HL-60/S4 (cell line): Measurements from ENCODE around the gene RRAD.

Experiments
- in situ Hi-C: fragments of 300-500 bp; cut with MboI; formaldehyde crosslinking; loops from 2 replicates; pipeline ENCODE4 v1.14.3; 2022; ENCODE audit warnings: low sequenced_read_pairs

RRAD gene

GRCh38 chr16:66886914-66887313 lies 38.4 kb downstream of the RRAD start:
- in situ Hi-C loops: no loop called here

GRCh38 chr16:66886321-66886720 lies 39.0 kb downstream of the RRAD start:
- in situ Hi-C loops: no loop called here

GRCh38 chr16:66885491-66885890 lies 39.8 kb downstream of the RRAD start:
- in situ Hi-C loops: no loop called here

GRCh38 chr16:66882702-66883101 lies 42.6 kb downstream of the RRAD start:
- in situ Hi-C loops: no loop called here

GRCh38 chr16:66881964-66882508 lies 43.3 kb downstream of the RRAD start:
- in situ Hi-C loops: no loop called here

- in situ Hi-C loops: no loop called here
Observed at GRCh38 chr16:66881560-66881959, 43.8 kb downstream of the RRAD start.

- in situ Hi-C loops: no loop called here
Observed at GRCh38 chr16:66881014-66881417, 44.3 kb downstream of the RRAD start.

GRCh38 chr16:66880288-66881013 lies 44.9 kb downstream of the RRAD start, which contains the start of gene PDP2:
TSS of gene PDP2 (plus strand) at chr16:66880515. CDS start at chr16:66884285, 3,770 bp downstream.
- in situ Hi-C loops: no loop called here

GRCh38 chr16:66878067-66878466 lies 47.3 kb downstream of the RRAD start:
- in situ Hi-C loops: no loop called here

- in situ Hi-C loops: loop anchor here (25.0 kb wide), 1 partner anchor 462 kb away; no protein-coding TSS in a partner anchor
Observed at GRCh38 chr16:66874079-66874775, 51.1 kb downstream of the RRAD start.

- in situ Hi-C loops: loop anchor here (25.0 kb wide), 1 partner anchor 461 kb away; no protein-coding TSS in a partner anchor
Observed at GRCh38 chr16:66873685-66874055, 51.7 kb downstream of the RRAD start.

GRCh38 chr16:66872943-66873684 lies 52.2 kb downstream of the RRAD start:
- in situ Hi-C loops: loop anchor here (25.0 kb wide), 1 partner anchor 461 kb away; no protein-coding TSS in a partner anchor

GRCh38 chr16:66872559-66872942 lies 52.8 kb downstream of the RRAD start:
- in situ Hi-C loops: loop anchor here (25.0 kb wide), 1 partner anchor 460 kb away; no protein-coding TSS in a partner anchor

GRCh38 chr16:66871840-66872239 lies 53.5 kb downstream of the RRAD start:
- in situ Hi-C loops: loop anchor here (25.0 kb wide), 1 partner anchor 460 kb away; no protein-coding TSS in a partner anchor
